Measurements from ENCODE around the gene DGKE. TPM values are rescaled to one million over a fixed set of nuclear protein-coding genes. Genes with fewer than 3 reads are reported as not detected.
A peak's percentile ranks its signal among the peaks of the same experiment; 100 is the strongest.

Gene DGKE
- total and polyA plus RNA-seq, 2 of the 13 experiments (the other 11 are each of a cell fraction or from before 2014, with no cell fraction given): 3.2 to 5.3 TPM

GRCh38 chr17:56909742-56910508, 76.0 kb downstream of the DGKE start (continued):
- peak; percentile 49; the same call in 1 of the 2 replicates for TF ChIP-seq ZNF609 (CRISPR knock-in tag; IDR thresholded peaks at IDR 0.05; ENCODE audit: borderline replicate concordance)
- no peak for TF ChIP-seq HOXA7 (CRISPR knock-in tag; IDR thresholded peaks at IDR 0.05)
- TF ChIP-seq ZNF569 (CRISPR knock-in tag; IDR thresholded peaks at IDR 0.05; ENCODE audit: borderline replicate concordance): no peak
- no peak for TF ChIP-seq ZNF335 (CRISPR knock-in tag; IDR thresholded peaks at IDR 0.05)
- TF ChIP-seq SMC3 (IDR thresholded peaks at IDR 0.05; ENCODE audit: low read length): no peak
- TF ChIP-seq FOXA3 (CRISPR knock-in tag; IDR thresholded peaks at IDR 0.05): peak; percentile 55
- no peak for TF ChIP-seq CAMTA2 (CRISPR knock-in tag; IDR thresholded peaks at IDR 0.05; ENCODE audit: borderline replicate concordance)
- no peak for TF ChIP-seq CENPT (CRISPR knock-in tag; IDR thresholded peaks at IDR 0.05; ENCODE audit: low read depth)
- no peak for TF ChIP-seq STAT5B (CRISPR knock-in tag; IDR thresholded peaks at IDR 0.05)
- no peak for TF ChIP-seq ZNF34 (CRISPR knock-in tag; IDR thresholded peaks at IDR 0.05; ENCODE audit: borderline replicate concordance)
- TF ChIP-seq ZSCAN5A (CRISPR knock-in tag; IDR thresholded peaks at IDR 0.05; ENCODE audit: borderline replicate concordance): no peak
- TF ChIP-seq ZNF556 (CRISPR knock-in tag; IDR thresholded peaks at IDR 0.05; ENCODE audit: borderline replicate concordance): no peak; the same call in 1 of the 2 replicates
- TF ChIP-seq NR2F1 (CRISPR knock-in tag; IDR thresholded peaks at IDR 0.05): peak; percentile 89 to 96
- no peak for TF ChIP-seq NCOA1 (CRISPR knock-in tag; IDR thresholded peaks at IDR 0.05)
- TF ChIP-seq THAP9 (CRISPR knock-in tag; IDR thresholded peaks at IDR 0.05; ENCODE audit: borderline replicate concordance): no peak
- TF ChIP-seq UBTF (CRISPR knock-in tag; IDR thresholded peaks at IDR 0.05): no peak; the same call in 1 of the 2 replicates

Data from HepG2 (cell line).